Esophagus squamous epithelium (tissue), 5 donors: ENCODE data around the gene FCN1. TPM values are rescaled to one million over a fixed set of nuclear protein-coding genes. Genes with fewer than 3 reads are reported as not detected.

Source experiments
- DNase-seq: peaks from one replicate; lab custom pipeline; 2025; lab: John Stamatoyannopoulos, UW
- H3K27ac ChIP-seq, 4 donors: fragments of 200-600 bp; sonication (generic); one replicate each; pipeline ENCODE4 v1.5.1; 2016 to 2019; ENCODE audit warnings: mild to moderate bottlenecking in 1 of 4
- H3K27me3 ChIP-seq, 4 donors: fragments of 200-600 bp; sonication (generic); 1 replicate in 3 of 4; 2 replicates in 1 of 4; pipeline versions ENCODE4 v1.5.1 to v1.6.0; 2017 to 2021; ENCODE audit warnings: antibody characterized with exemption in 1 of 4
- H3K36me3 ChIP-seq, 3 donors: fragments of 200-600 bp; sonication (generic); one replicate each; pipeline ENCODE4 v1.5.1; 2016 to 2019
- H3K4me1 ChIP-seq, 3 donors: fragments of 200-600 bp; sonication (generic); one replicate each; pipeline ENCODE4 v1.5.1; 2017 to 2019
- H3K4me3 ChIP-seq, 4 donors: fragments of 200-600 bp; sonication (generic); 1 replicate in 3 of 4; 2 replicates in 1 of 4; pipeline ENCODE4 v1.5.1; 2016 to 2019; ENCODE audit warnings: mild to moderate bottlenecking in 2 of 4, moderate library complexity in 1 of 4
- H3K9me3 ChIP-seq, 3 donors: fragments of 200-600 bp; sonication (generic); one replicate each; pipeline ENCODE4 v1.5.1; 2016 to 2019
- POLR2A ChIP-seq, 4 donors: fragments of 450-650 bp; IDR thresholded peaks; one replicate each; pipeline ENCODE4 v1.6.1; 2017; ENCODE audit warnings: antibody characterized with exemption in 4 of 4, mild to moderate bottlenecking in 4 of 4, moderate library complexity in 3 of 4
- WGBS, 2 donors: methylation state at CpG; one replicate each; pipeline ENCODE4 v1.1.5; 2018; 5-methylcytosine and 5-hydroxymethylcytosine counted together
- intact Hi-C: fragments of 100-400 bp; cut with DNase I; formaldehyde crosslinking; loops from one replicate; pipeline ENCODE4 v1.15.0; 2022
- total RNA-seq, 4 donors: library from RNA; depleted of rRNA; stranded (reverse); fragments of >200 nt; gene quantifications; one replicate each; pipeline ENCODE4 v1.1.0, GENCODE V29; 2016
- TF ChIP-seq, protein P1 (sequence below), 6 experiments: fragments of 450-650 bp in 4 of 6; fragments of 200-600 bp in 2 of 6; sonication (generic) in 2 of 6; IDR thresholded peaks; one replicate each; pipeline ENCODE4 v1.5.1; 2016 to 2019; ENCODE audit warnings: antibody characterized with exemption in 6 of 6, mild to moderate bottlenecking in 4 of 6, moderate library complexity in 4 of 6
- donor health status: DM: yes; HTN: yes; CAD: no.

Gene FCN1
- total RNA-seq, 4 donors from 2014 or later, result 0.22 to 5.7 (median 0.76) TPM; not detected in 1

DNA sequence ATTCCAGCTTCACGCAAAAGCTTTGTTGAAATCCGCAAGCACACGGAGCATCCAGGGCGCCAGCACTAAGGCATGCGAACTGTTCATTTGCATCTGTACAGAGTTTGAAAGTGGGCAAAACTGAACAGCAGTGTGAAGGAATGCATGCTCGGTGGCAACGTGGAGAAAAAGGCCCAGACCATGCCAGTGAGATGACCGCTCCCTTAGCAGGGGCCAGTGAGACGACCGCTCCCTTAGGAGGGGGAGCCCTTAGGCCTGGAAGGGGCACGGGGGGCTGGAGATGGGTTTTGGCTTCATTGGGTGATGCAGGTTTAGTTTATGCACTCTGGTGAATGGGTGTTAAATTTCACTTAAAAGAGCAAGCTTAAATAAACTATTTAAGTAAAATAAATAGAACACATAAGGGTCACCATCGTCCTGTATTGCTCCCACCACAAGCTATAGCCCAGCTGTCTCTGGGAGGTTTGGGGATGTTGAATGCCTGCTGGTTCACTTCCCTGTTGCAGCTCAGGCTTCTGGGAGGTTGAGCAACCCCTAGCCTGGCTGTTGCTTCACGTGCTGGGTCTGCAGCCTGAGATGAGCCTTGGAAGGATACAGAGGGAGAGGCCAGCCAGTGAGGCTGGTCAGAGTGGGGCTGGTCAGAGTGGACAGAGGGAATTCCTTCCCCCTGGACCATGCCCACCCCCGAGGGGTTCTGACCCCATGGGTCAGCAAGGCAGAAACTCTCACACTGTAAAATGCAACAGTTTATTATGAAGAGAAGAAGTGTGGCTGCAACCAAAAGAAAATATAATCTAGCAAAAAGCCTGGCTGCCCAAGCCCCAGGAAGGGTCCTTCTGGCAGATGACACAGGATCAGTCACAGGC lies 4.6 kb upstream of the FCN1 start:
- no peak overlapping the region for H3K27ac ChIP-seq
- H3K36me3 ChIP-seq, result no peaks in the 10 kb centered on the region
- no peak for DNase-seq

DNA sequence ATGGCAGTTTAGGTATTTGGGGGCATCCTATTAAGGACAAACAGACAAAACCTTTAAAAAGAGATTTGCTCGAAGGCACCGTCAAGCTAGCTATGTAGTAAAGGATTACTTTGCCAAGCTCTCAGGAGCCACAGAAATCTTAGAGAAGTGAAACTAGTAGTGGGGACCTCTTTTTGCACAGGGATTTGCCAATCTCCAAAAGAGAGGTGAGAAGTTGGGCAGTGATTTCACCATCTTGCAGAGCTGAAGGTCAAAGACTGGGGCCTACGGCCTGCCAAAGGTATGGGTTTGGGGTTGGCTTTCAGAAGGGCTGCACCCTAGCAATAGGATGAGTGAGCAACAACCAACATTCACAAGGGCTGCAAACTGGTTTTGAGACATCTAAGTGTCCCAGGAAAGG lies 1.6 kb upstream of the FCN1 start:
- intact Hi-C loops, result no loop called here
- no peak overlapping the region for H3K4me3 ChIP-seq
- TF ChIP-seq, protein P1, sequence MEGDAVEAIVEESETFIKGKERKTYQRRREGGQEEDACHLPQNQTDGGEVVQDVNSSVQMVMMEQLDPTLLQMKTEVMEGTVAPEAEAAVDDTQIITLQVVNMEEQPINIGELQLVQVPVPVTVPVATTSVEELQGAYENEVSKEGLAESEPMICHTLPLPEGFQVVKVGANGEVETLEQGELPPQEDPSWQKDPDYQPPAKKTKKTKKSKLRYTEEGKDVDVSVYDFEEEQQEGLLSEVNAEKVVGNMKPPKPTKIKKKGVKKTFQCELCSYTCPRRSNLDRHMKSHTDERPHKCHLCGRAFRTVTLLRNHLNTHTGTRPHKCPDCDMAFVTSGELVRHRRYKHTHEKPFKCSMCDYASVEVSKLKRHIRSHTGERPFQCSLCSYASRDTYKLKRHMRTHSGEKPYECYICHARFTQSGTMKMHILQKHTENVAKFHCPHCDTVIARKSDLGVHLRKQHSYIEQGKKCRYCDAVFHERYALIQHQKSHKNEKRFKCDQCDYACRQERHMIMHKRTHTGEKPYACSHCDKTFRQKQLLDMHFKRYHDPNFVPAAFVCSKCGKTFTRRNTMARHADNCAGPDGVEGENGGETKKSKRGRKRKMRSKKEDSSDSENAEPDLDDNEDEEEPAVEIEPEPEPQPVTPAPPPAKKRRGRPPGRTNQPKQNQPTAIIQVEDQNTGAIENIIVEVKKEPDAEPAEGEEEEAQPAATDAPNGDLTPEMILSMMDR (IDR thresholded peaks at IDR 0.05), result no peak
- no peak for TF ChIP-seq POLR2A (IDR thresholded peaks at IDR 0.05)
- peaks cover 0 to 10% (median 0%) of the 10 kb centered on the region in 3 donors for H3K9me3 ChIP-seq
- WGBS, 2 donors, result 80 to 82% methylated on average over 2 to 3 of the region's 3 CpGs
- no peak for DNase-seq
- no peaks in the 10 kb centered on the region for H3K36me3 ChIP-seq
- H3K27me3 ChIP-seq, result peaks cover 0 to 46% (median 0%) of the 10 kb centered on the region in 4 donors
- H3K4me1 ChIP-seq, result no peaks in the 10 kb centered on the region
- no peak overlapping the region for H3K27ac ChIP-seq

More for the DNA sequence above, 4.6 kb upstream of the FCN1 start:
- H3K27me3 ChIP-seq, result peaks cover 0 to 31% (median 0%) of the 10 kb centered on the region in 4 donors
- 60 to 64% methylated on average over 13 to 14 of the region's 14 CpGs for WGBS, 2 donors
- no peaks in the 10 kb centered on the region for H3K4me1 ChIP-seq
- H3K9me3 ChIP-seq, result peaks cover 0 to 10% (median 0%) of the 10 kb centered on the region in 3 donors
- intact Hi-C loops, result no loop called here
- no peak for TF ChIP-seq POLR2A (IDR thresholded peaks at IDR 0.05)
- TF ChIP-seq, protein P1 (IDR thresholded peaks at IDR 0.05), result no peak
- no peak overlapping the region for H3K4me3 ChIP-seq

DNA sequence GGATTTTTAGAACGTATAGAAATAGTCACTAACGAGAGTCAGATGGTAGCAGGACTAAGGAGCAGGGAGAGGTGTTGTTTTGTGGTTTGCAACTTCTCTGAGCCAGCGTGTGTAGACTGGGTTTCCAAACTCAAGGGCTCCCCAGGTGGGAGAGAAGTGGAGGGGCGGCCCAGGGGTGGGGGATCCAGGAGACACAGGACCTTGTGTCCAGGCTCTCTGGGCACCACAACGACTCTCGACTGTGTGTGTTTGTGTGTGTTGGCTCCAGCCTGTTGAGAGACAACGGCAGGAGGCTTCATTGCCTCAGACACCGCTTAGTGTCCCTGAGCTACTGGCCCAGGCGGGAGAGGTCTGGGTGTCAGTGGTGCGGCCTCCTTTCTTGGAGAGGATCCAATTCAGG lies 934 bp upstream of the FCN1 start:
- TF ChIP-seq, protein P1 (IDR thresholded peaks at IDR 0.05), result no peak
- no peak for TF ChIP-seq POLR2A (IDR thresholded peaks at IDR 0.05)
- intact Hi-C loops, result no loop called here

DNA sequence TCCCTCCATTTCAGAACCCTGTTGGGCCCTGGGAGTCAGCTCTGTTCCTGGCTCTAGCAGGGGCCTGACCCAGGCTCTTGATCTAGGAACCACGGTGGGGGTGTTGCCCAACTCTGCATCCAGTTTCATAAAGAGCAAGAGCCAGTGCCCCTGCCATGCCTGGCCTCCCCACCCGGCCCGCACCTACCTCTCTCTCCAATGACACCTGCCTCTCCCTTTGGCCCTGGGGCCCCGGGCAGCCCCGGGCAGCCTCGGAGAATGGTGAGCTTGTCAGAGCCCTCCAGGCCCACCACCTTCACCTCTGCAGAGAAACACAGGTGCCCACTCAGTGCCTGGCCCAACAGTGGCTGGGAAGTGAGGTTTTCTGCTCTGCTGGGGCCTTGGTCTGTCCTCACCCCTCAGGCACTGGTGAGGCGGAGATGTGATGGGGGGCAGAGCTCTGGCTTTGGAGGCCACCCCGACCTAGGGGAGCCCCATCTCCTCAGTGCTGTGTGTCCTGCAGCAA lies 1.5 kb downstream of the FCN1 start:
- TF ChIP-seq, protein P1 (IDR thresholded peaks at IDR 0.05), result no peak
- no peak for TF ChIP-seq POLR2A (IDR thresholded peaks at IDR 0.05)
- WGBS, 2 donors, result 61 to 83% methylated on average over 1 to 6 of the region's 8 CpGs
- no peak overlapping the region for H3K27ac ChIP-seq
- H3K4me3 ChIP-seq, result no peak overlapping the region
- H3K36me3 ChIP-seq, result no peaks in the 10 kb centered on the region
- intact Hi-C loops, result no loop called here
- H3K4me1 ChIP-seq, result no peaks in the 10 kb centered on the region
- peaks cover 0 to 10% (median 0%) of the 10 kb centered on the region in 3 donors for H3K9me3 ChIP-seq
- DNase-seq, result no peak
- peaks cover 0 to 64% (median 0%) of the 10 kb centered on the region in 4 donors for H3K27me3 ChIP-seq

More for the DNA sequence above, 934 bp upstream of the FCN1 start:
- Histone ChIP-seq H3K4me1 (no peaks in the 10 kb centered on the region), H3K4me3 (no peak overlapping the region), H3K27me3 (peaks cover 0 to 52% (median 0%) of the 10 kb centered on the region in 4 donors), H3K27ac (no peak overlapping the region), H3K36me3 (no peaks in the 10 kb centered on the region), H3K9me3 (peaks cover 0 to 10% (median 0%) of the 10 kb centered on the region in 3 donors)
- DNase-seq, result no peak
- 64 to 66% methylated on average over 4 to 6 of the region's 10 CpGs for WGBS, 2 donors
